PFSK-1 (cell line): ENCODE results near the gene INPP5A.

Source experiments
- FOXP2 ChIP-seq: optimal IDR thresholded peaks from 2 replicates; pipeline ENCODE3; 2011; ENCODE audit warnings: borderline replicate concordance, control low read depth, inconsistent platforms; ENCODE audit not compliant: insufficient read depth; ENCODE audit errors: extremely low read length, extremely low read depth
- POLR2AphosphoS5 ChIP-seq: IDR thresholded peaks from 2 replicates; pipeline ENCODE4 v1.6.1; 2012; ENCODE audit warnings: low read depth, mild to moderate bottlenecking, control low read depth, low read length, moderate library complexity
- REST ChIP-seq, 2 experiments: IDR thresholded peaks; 2 replicates each; pipeline versions ENCODE4 v1.6.1 to v1.8.0; 2011 to 2012; ENCODE audit warnings: low read depth in 2 of 2, low read length in 2 of 2, control low read depth in 1 of 2, inconsistent platforms in 1 of 2, mild to moderate bottlenecking in 1 of 2, moderate library complexity in 1 of 2; ENCODE audit not compliant: insufficient read depth in 1 of 2
- SIN3A ChIP-seq: IDR thresholded peaks from 2 replicates; pipeline ENCODE4 v1.6.1; 2012; ENCODE audit warnings: mild to moderate bottlenecking, low read length, moderate library complexity, borderline replicate concordance; ENCODE audit not compliant: insufficient read depth
- TAF1 ChIP-seq: IDR thresholded peaks from 2 replicates; pipeline ENCODE4 v1.6.1; 2012; ENCODE audit warnings: low read length, control low read depth, borderline replicate concordance; ENCODE audit not compliant: insufficient read depth

INPP5A gene

GRCh38 chr10:132521041-132521465 lies 16.5 kb upstream of the INPP5A start:
- TF ChIP-seq REST (IDR thresholded peaks at IDR 0.05; ENCODE audit: insufficient read depth in 1 of 2, low read depth in 2 of 2, low read length in 2 of 2) = no peak
- no peak for TF ChIP-seq TAF1
- TF ChIP-seq FOXP2 = no peak
- no peak for TF ChIP-seq POLR2AphosphoS5
- TF ChIP-seq SIN3A = no peak

DNA sequence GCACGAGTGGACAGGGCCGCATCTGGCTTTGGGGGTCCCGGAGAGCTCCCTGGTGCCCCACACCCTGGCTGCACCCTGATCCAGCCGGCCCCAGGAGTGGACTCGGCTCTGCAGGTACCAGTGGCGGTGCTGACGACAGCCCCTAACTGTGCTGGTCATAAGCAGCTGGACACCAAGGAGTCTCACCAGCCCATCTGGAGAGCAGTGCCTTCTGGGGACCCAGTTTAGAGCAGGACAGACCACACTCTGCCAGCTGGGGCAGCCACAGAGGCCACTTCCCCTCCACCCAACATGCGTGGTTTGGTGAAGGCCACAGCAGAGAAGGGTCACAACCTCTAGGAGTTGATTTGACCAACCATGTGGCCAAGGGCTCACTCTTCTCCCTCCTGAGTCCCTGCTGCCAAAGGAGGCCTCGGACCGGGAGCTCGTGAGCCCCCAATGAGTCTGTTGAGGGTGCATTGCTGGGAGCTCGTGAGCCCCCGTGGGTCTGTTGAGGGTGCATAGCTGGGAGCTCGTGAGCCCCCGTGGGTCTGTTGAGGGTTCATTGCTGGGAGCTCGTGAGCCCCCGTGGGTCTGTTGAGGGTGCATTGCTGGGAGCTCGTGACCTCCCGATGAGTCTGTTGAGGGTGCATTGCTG lies 16.0 kb upstream of the INPP5A start:
- no peak for TF ChIP-seq FOXP2

GRCh38 chr10:132522521-132523411 lies 14.8 kb upstream of the INPP5A start:
- TF ChIP-seq POLR2AphosphoS5 = no peak
- no peak for TF ChIP-seq SIN3A
- TF ChIP-seq FOXP2 = no peak
- TF ChIP-seq REST (IDR thresholded peaks at IDR 0.05; ENCODE audit: insufficient read depth in 1 of 2, low read depth in 2 of 2, low read length in 2 of 2) = no peak
- TF ChIP-seq TAF1 = no peak

DNA sequence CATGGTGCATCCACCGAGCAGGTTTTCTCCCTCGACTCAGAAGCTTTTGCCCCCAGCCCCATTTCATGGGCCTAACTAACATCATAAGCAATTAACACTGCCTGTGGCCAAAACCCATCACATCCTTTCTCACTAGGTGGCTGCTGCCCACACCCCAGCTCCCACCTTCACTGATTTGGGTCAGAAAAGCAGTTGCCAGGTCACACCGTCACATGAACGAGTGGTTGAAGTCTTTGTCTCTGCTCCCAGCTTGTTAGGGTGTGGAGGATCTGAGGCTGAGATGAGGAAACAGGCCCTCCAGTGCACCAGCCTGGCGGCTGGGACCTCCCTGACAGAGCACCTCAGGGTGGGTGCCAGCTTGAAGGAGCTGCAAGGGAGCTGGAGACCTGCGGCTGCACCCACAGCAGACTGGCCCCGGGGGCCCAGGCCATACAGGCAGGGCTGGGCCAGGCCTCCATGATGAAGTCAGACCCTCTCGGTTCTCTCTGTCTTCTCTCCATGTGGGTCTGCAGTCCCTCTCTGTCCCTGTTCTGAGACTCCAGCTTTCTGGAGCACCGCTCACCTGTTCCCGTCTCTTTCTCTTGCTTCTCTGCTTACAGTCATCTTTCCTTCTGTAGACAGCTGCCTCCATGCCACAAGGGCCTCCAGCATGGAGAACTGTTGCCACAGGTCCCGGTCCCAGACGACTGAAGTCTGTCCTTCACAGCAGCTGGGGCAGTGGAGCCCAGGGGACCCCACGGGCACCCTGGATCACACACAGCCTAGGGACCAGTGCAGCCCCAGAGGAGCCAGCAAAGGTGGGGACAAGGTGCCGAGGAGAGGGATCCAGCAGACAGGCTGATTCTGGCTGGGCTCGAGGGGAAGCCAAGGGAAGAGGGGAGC lies 13.8 kb upstream of the INPP5A start:
- TF ChIP-seq REST (IDR thresholded peaks at IDR 0.05; ENCODE audit: insufficient read depth in 1 of 2, low read depth in 2 of 2, low read length in 2 of 2) = no peak
- TF ChIP-seq SIN3A = no peak
- no peak for TF ChIP-seq POLR2AphosphoS5
- TF ChIP-seq TAF1 = no peak
- no peak for TF ChIP-seq FOXP2

DNA sequence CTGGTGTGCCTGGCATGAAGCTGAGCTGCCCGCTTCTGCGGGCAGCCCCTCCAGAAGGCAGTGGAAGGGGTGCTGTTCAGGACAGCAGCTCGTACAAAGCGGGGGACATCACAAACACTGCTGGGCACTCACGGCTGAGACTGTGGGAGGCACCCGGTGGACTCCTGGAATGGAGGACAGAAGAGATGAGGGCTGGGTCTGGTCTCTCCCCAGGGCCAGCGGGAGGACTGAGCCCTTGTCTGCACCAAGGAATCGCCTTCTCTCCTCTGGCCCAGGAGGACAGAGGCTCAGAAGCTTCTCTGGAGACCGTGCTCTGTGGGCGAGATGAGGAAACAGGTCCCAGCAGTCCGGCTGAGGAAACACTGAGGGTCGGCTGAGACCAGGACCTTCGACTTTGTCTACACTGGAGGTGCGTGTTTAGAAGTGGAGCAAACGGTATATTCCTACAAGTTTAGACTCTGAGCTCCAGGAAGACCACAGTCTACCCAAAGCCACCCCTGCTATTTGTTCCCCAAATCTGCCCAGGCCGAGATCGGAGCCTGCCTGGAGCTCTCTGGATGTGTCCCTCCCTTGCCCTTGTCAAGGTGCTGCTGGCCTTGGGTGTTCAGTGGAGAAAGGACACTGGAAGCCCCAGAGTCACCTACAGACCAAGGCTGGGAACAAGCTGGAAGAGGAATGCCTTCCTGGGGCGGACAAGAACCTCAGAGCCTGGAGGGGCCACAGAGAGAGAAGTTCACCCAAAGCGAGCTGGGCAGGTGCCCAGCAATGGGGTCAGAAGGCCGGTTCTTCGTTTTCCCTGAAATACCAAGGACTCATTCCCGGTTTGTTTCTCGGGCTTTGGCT lies 12.9 kb upstream of the INPP5A start:
- no peak for TF ChIP-seq POLR2AphosphoS5
- TF ChIP-seq REST (IDR thresholded peaks at IDR 0.05; ENCODE audit: insufficient read depth in 1 of 2, low read depth in 2 of 2, low read length in 2 of 2) = no peak
- TF ChIP-seq FOXP2 = no peak
- no peak for TF ChIP-seq SIN3A
- TF ChIP-seq TAF1 = no peak
